HCT116 (cell line): ENCODE results near the gene ALCAM. TPM values are rescaled to one million over a fixed set of nuclear protein-coding genes. Genes with fewer than 3 reads are reported as not detected.

Experiments
- ATAC-seq: fragments of 200-7000 bp; cut with Tn5 transposase; 2 replicates; pipeline ENCODE4 v1.9.1; 2020; ENCODE audit warnings: mild to moderate bottlenecking, moderate library complexity
- BruUV-seq: library from RNA; stranded (reverse); fragments of 400-500 nt; replicated peaks from 2 replicates; lab custom pipeline; 2021; lab: Mats Ljungman, UMichigan
- CTCF ChIA-PET: fragments of 300-600 bp; sonication (Branson Sonifier 250); formaldehyde crosslinking; loops from one replicate; lab custom pipeline; 2021; ENCODE audit warnings: antibody characterized with exemption; lab: Charles Lee
- POLR2A ChIA-PET: fragments of 300-600, 350-600 bp; sonication (Branson Sonifier 250); formaldehyde crosslinking; loops from one replicate; lab custom pipeline; 2021; ENCODE audit warnings: antibody characterized with exemption; lab: Charles Lee
- RAD21 ChIA-PET, 2 experiments: fragments of 300-600 bp; sonication (Branson Sonifier 250); formaldehyde crosslinking; loops; one replicate each; lab custom pipeline; 2023; ENCODE audit warnings: low total read pairs in 2 of 2; ENCODE audit not compliant: uncharacterized antibody in 2 of 2, unreplicated experiment in 2 of 2, low non-redundant PET in 1 of 2; lab: Charles Lee
- DNase-seq: peaks from one replicate; pipeline ENCODE4 v3.0.0-alpha.2; 2010; ENCODE audit warnings: low read depth, low spot score
- H2AFZ ChIP-seq: fragments of 200-600 bp; shearing (Covaris generic), sonication (generic); 2 replicates; pipeline ENCODE4 v1.6.1; 2017; ENCODE audit warnings: low read depth, mixed run types, mixed read lengths, antibody characterized with exemption, low read length; ENCODE audit not compliant: poor library complexity, severe bottlenecking
- H3K27ac ChIP-seq: 2 replicates; pipeline ENCODE4 v1.5.1; 2012; ENCODE audit warnings: low read depth, low read length
- H3K27me3 ChIP-seq: fragments of 200-600 bp; sonication (generic); 2 replicates; pipeline ENCODE4 v1.6.1; 2016; ENCODE audit warnings: mixed run types, low read length, mixed read lengths; ENCODE audit not compliant: insufficient read depth
- H3K36me3 ChIP-seq, 2 experiments: fragments of 200-500 bp in 1 of 2; fragments of 200-600 bp in 1 of 2; sonication (Bioruptor generic) in 1 of 2; sonication (generic) in 1 of 2; 2 replicates each; pipeline versions ENCODE4 v1.5.1 to v1.6.1; 2014 to 2016; ENCODE audit warnings: low read length in 2 of 2, inconsistent platforms in 1 of 2, mixed read lengths in 1 of 2, mixed run types in 1 of 2; ENCODE audit not compliant: insufficient read depth in 2 of 2, control insufficient read depth in 1 of 2
- H3K4me1 ChIP-seq, 2 experiments: fragments of 200-600 bp in 1 of 2; sonication (generic) in 1 of 2; 2 replicates each; pipeline versions ENCODE4 v1.5.1 to v1.6.1; 2012 to 2017; ENCODE audit warnings: low read length in 2 of 2, inconsistent platforms in 1 of 2, mild to moderate bottlenecking in 1 of 2, mixed read lengths in 1 of 2, mixed run types in 1 of 2, moderate library complexity in 1 of 2; ENCODE audit not compliant: insufficient read depth in 2 of 2, control insufficient read depth in 1 of 2
- H3K4me2 ChIP-seq: fragments of 200-600 bp; sonication (generic); 2 replicates; pipeline ENCODE4 v1.6.1; 2017; ENCODE audit warnings: mixed run types, low read length, mixed read lengths
- H3K4me3 ChIP-seq, 2 experiments: fragments of 200-600 bp in 1 of 2; sonication (generic) in 1 of 2; replicated peaks in 1 of 2; 2 replicates each; pipeline ENCODE4 v1.5.1; 2011 to 2016; ENCODE audit warnings: low read length in 2 of 2, control low read depth in 1 of 2, low read depth in 1 of 2, mild to moderate bottlenecking in 1 of 2, mixed read lengths in 1 of 2, mixed run types in 1 of 2
- H3K79me2 ChIP-seq: fragments of 200-600 bp; sonication (generic); 2 replicates; pipeline ENCODE4 v1.6.1; 2017; ENCODE audit warnings: mild to moderate bottlenecking, mixed run types, low read length, moderate library complexity, mixed read lengths; ENCODE audit not compliant: insufficient read depth
- H3K9ac ChIP-seq: fragments of 200-600 bp; sonication (generic); 2 replicates; pipeline ENCODE4 v1.6.1; 2016; ENCODE audit warnings: low read length, mixed read lengths
- H3K9me2 ChIP-seq: fragments of 200-600 bp; sonication (generic), shearing (Covaris generic); 2 replicates; pipeline ENCODE4 v1.6.1; 2017; ENCODE audit warnings: mixed run types, mild to moderate bottlenecking, moderate library complexity; ENCODE audit not compliant: insufficient read depth
- H3K9me3 ChIP-seq, 2 experiments: fragments of 200-500 bp in 1 of 2; fragments of 200-600 bp in 1 of 2; sonication (Bioruptor generic) in 1 of 2; sonication (generic) in 1 of 2; 2 replicates each; pipeline ENCODE4 v1.6.1; 2014 to 2017; ENCODE audit warnings: low read length in 2 of 2, mixed read lengths in 2 of 2, inconsistent platforms in 1 of 2, low read depth in 1 of 2, mild to moderate bottlenecking in 1 of 2, mixed run types in 1 of 2, moderate library complexity in 1 of 2; ENCODE audit not compliant: control insufficient read depth in 1 of 2, insufficient read depth in 1 of 2
- H4K20me1 ChIP-seq: fragments of 200-600 bp; sonication (generic), shearing (Covaris generic); 2 replicates; pipeline ENCODE4 v1.6.1; 2017; ENCODE audit warnings: mixed run types, mild to moderate bottlenecking, moderate library complexity; ENCODE audit not compliant: insufficient read depth
- EZH2phosphoT487 ChIP-seq: fragments of 200-600 bp; IDR thresholded peaks from 2 replicates; pipeline ENCODE4 v1.6.1; 2018; ENCODE audit warnings: antibody characterized with exemption, borderline replicate concordance
- POLR2A ChIP-seq: IDR thresholded peaks from 2 replicates; pipeline ENCODE4 v1.7.0; 2011; ENCODE audit warnings: borderline replicate concordance; ENCODE audit not compliant: insufficient read depth, insufficient read length; ENCODE audit errors: extremely low read depth
- POLR2AphosphoS5 ChIP-seq: IDR thresholded peaks from 2 replicates; pipeline ENCODE4 v1.6.1; 2011; ENCODE audit warnings: mild to moderate bottlenecking, low read depth, low read length, moderate library complexity
- intact Hi-C: fragments of 100-400 bp; cut with micrococcal nuclease; formaldehyde crosslinking; loops from 2 replicates; pipeline ENCODE4 v1.10.0; 2022
- total RNA-seq: library from RNA; stranded (reverse); gene quantifications from one replicate; pipeline ENCODE4 v1.2.1, GENCODE V29; 2021; ENCODE audit not compliant: unreplicated experiment
- TF ChIP-seq, protein P1 (sequence below): IDR thresholded peaks from 2 replicates; pipeline ENCODE4 v1.6.1; 2012

ALCAM gene
- total RNA-seq, 1 experiment from 2014 or later, result 56.7 TPM

DNA sequence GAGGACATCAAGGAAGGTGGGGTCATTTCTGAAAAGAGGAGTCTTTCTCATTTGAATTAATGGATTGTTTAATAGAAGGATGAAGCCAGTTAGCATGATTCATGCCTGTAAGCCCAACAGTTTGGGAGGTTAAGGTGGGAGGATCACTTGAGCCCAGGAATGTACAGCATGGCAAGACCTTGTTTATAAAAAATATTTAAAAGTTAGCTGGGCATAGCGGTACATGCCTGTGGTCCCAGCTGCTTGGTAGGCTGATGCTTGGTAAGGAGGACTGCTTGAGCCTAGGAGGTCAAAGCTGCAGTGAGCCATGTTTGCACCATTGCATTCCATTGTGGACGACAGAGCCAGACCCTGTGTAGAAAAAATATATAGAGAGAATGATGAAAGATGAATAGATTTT is 165.5 kb downstream of the ALCAM start:
- H3K4me2 ChIP-seq, result no peak overlapping the region
- intact Hi-C loops, result no loop called here
- DNase-seq, result no peak
- ATAC-seq, result no peak
- H3K27ac ChIP-seq, result no peak overlapping the region
- H3K9me3 ChIP-seq, result no peaks in the 10 kb centered on the region
- H4K20me1 ChIP-seq, result no peaks in the 10 kb centered on the region
- H3K79me2 ChIP-seq, result no peaks in the 10 kb centered on the region
- TF ChIP-seq POLR2A, result no peak
- no peaks in the 10 kb centered on the region for H3K27me3 ChIP-seq
- H3K9me2 ChIP-seq, result no peaks in the 10 kb centered on the region
- H3K9ac ChIP-seq, result no peak overlapping the region
- ChIA-PET CTCF (no interaction called here), RAD21 (no interaction called here), POLR2A (no interaction called here)
- H2AFZ ChIP-seq, result no peak overlapping the region
- BruUV-seq, result no TSS peak
- H3K4me1 ChIP-seq, result peaks cover 12% of the 10 kb centered on the region in 2 experiments; a peak in 3 of 4 replicates
- H3K36me3 ChIP-seq, result 0 out of 4 replicates have a peak, but pooled peaks cover 0 to 2% of the 10 kb centered on the region in 2 experiments
- no peak overlapping the region for H3K4me3 ChIP-seq

DNA sequence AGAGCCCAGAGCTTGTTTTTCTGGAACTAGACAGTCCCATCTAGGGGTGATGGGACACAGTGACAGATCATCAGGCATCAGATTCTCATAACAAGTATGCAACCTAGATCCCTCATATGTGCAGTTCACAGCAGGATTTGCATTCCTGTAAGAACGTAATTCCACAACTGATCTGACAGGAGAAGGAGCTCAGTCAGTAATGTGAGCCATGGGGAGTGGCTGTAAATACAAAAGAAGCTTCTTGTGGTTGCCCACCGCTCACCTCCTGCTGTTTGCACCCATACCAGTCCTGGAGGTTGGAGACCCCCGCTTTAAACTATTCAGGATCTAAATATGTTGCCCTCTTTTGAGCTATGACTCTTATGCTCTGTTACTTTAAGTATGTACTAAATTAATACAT is 167.3 kb downstream of the ALCAM start:
- Histone ChIP-seq H3K4me2 (no peak overlapping the region), H3K4me1 (no peaks in the 10 kb centered on the region; a peak in 1 of 4 replicates), H3K9me3 (no peaks in the 10 kb centered on the region), H3K9ac (no peak overlapping the region), H3K36me3 (0 out of 4 replicates have a peak, but pooled peaks cover 0 to 2% of the 10 kb centered on the region in 2 experiments), H3K27me3 (no peaks in the 10 kb centered on the region), H3K9me2 (no peaks in the 10 kb centered on the region), H3K4me3 (no peak overlapping the region), H3K27ac (no peak overlapping the region), H2AFZ (no peak overlapping the region), H4K20me1 (no peaks in the 10 kb centered on the region), H3K79me2 (no peaks in the 10 kb centered on the region)
- RAD21 ChIA-PET, result no interaction called here
- DNase-seq (no peak), ATAC-seq (no peak)
- TF ChIP-seq EZH2phosphoT487, result no peak
- POLR2A ChIA-PET, result no interaction called here
- no TSS peak for BruUV-seq
- CTCF ChIA-PET, result no interaction called here
- intact Hi-C loops, result no loop called here

DNA sequence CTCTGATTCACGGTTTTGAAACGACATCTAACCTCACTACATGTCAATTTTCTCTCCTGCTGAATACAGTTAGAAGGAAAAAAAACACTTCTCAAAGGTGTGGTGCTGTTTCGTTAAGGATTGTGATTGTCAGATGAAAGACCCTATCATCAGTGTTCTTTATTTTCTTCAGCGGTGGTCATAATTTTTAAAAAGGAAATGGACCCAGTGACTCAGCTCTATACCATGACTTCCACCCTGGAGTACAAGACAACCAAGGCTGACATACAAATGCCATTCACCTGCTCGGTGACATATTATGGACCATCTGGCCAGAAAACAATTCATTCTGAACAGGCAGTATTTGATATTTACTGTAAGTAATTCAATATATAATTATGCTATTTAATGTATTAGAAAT is 167.8 kb downstream of the ALCAM start:
- POLR2A ChIA-PET, result no interaction called here
- no TSS peak for BruUV-seq

More for the DNA sequence above, 167.8 kb downstream of the ALCAM start:
- TF ChIP-seq, protein P1, sequence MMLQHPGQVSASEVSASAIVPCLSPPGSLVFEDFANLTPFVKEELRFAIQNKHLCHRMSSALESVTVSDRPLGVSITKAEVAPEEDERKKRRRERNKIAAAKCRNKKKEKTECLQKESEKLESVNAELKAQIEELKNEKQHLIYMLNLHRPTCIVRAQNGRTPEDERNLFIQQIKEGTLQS, result no peak
- no peak for TF ChIP-seq POLR2AphosphoS5
- ATAC-seq (no peak), DNase-seq (no peak)
- H3K4me1 ChIP-seq, result no peaks in the 10 kb centered on the region; a peak in 1 of 4 replicates
- H4K20me1 ChIP-seq, result no peaks in the 10 kb centered on the region
- H3K79me2 ChIP-seq, result no peaks in the 10 kb centered on the region
- H3K27ac ChIP-seq, result no peak overlapping the region
- no peaks in the 10 kb centered on the region for H3K9me2 ChIP-seq
- no peaks in the 10 kb centered on the region for H3K27me3 ChIP-seq
- 0 out of 4 replicates have a peak, but pooled peaks cover 0 to 2% of the 10 kb centered on the region in 2 experiments for H3K36me3 ChIP-seq
- no peak overlapping the region for H3K4me3 ChIP-seq
- H3K9me3 ChIP-seq, result no peaks in the 10 kb centered on the region
- no peak overlapping the region for H3K4me2 ChIP-seq
- intact Hi-C loops, result no loop called here
- H3K9ac ChIP-seq, result no peak overlapping the region
- CTCF ChIA-PET, result no interaction called here
- no peak overlapping the region for H2AFZ ChIP-seq
- RAD21 ChIA-PET, result no interaction called here
